Coronary artery (tissue), 2 donors: ENCODE results near the gene SMG1.

Source experiments
- DNase-seq: peaks from one replicate; pipeline ENCODE4 v3.0.0-alpha.2; 2017; ENCODE audit warnings: low spot score
- H3K27ac ChIP-seq, 2 donors: fragments of 200-600 bp; sonication (generic); one replicate each; pipeline ENCODE4 v1.5.1; 2016 to 2019
- H3K4me3 ChIP-seq: fragments of 200-600 bp; sonication (generic); 2 replicates; pipeline ENCODE4 v1.5.1; 2016; ENCODE audit warnings: mild to moderate bottlenecking, moderate library complexity
- CTCF ChIP-seq: fragments of 200-600 bp; sonication (generic); IDR thresholded peaks from one replicate; pipeline ENCODE4 v1.5.1; 2019; ENCODE audit warnings: antibody characterized with exemption

SMG1 gene

DNA sequence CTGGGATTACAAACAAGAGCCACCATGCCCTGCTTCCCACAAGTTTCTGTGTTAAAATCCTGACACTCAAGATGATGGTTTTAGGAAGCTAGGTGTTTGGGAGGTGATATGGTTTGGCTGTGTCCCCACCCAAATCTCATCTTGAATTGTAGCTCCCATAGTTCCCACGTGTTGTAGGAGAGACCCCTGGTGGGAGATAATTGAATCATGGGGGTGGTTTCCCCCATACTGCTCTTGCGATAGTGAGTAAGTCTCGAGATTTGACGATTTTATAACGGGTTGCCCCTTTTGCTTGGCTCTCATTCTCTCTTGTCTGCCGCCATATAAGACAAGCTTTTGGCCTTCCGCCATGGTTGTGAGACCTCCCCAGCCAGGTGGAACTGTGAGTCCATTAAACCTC is 17.2 kb upstream of the SMG1 start:
- H3K4me3 ChIP-seq: no peak overlapping the region
- DNase-seq: no peak

DNA sequence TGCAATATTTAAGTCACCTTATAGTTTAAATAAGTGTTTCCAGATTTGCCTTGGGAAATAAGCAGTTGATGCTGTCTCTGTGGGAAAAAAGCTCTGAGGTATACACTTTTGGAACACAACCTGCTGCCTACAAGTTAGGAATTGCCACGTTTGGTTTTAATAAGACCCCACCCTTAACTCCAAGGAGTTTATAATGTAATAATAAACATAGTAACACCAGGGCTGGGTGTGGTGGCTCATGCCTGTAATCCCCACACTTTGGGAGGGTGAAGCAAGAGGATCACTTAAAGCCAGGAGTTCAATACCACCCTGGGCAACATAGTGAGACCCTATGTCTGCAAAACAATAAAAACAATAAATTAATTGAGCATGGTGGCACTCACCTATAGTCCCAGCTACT is 15.9 kb upstream of the SMG1 start:
- Histone ChIP-seq H3K4me3 (no peak overlapping the region), H3K27ac (no peak overlapping the region)
- TF ChIP-seq CTCF: no peak
- DNase-seq: no peak

More for the DNA sequence above, 17.2 kb upstream of the SMG1 start:
- H3K27ac ChIP-seq: no peak overlapping the region
- no peak for TF ChIP-seq CTCF

GRCh38 chr16:18941471-18941870 is 15.3 kb upstream of the SMG1 start:
- Histone ChIP-seq H3K27ac (no peak overlapping the region), H3K4me3 (no peak overlapping the region)
- DNase-seq: no peak
- TF ChIP-seq CTCF: no peak

DNA sequence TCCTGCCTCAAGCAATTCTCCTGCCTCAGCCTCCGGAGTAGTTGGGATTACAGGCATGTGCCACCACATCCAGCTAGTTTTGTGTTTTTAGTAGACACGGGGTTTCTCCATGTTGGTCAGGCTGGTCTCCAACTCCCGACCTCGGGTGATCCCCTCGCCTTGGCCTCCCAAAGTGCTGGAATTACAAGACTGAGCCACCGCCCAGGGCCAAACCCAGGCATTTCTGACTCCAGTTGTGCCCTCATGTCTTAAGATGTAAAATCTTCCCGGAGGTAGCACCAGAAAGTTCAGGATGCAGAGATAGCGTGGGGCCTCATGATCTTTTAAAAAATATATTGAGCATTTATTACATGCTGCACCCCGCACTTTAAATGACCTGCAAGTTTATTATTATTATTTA is 12.8 kb upstream of the SMG1 start:
- Histone ChIP-seq H3K4me3 (no peak overlapping the region), H3K27ac (no peak overlapping the region)
- TF ChIP-seq CTCF: no peak
- DNase-seq: no peak

DNA sequence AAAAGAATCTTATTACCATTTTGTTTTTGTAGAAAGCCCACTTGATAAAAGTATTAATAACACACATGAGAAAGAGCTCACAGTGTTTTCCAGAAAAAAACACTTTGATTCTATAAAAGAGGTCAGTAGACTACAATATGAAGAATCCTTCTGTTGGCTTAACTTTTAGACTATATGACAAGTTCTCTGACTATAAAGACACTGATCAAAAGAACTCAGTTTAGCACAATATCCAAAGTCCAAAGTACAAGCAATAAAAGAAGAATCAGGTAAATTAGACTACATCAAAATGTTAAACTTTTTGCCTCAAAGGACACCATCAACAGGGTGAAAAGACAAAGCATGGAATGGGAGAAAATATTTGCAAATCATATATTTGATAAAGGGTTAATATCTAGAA is 11.2 kb upstream of the SMG1 start:
- no peak overlapping the region for H3K27ac ChIP-seq
- no peak overlapping the region for H3K4me3 ChIP-seq
- no peak for TF ChIP-seq CTCF
- no peak for DNase-seq

DNA sequence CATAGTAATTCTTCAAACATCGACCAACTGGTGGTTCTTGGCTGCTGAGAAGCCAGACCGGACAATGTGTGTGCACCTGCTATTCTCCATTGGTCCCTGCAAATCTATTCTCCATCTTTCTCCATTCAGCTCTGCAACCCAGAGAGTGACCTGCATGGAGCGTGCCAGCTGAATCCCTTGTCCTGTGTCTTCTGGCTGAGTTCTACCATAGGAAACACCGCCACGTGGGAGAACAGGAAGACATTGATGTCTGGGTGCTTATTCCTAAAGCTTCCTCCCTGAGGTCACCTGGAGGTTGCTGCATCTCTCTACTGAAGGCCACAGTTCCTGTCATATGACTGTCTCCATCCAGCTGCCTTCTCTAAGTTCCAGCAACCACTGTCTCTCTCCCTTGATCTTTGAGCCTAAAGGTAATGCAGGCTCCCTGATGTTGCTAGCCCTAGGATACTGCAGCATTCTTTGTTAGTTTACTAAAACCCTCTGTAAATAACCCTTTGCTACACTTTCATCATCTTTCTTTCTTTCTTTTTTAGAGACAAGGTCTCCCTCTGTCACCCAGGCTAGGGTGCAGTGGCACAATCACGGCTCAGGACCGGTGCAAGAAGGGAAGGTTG is 10.6 kb upstream of the SMG1 start:
- DNase-seq: no peak

More for the DNA sequence above, 10.6 kb upstream of the SMG1 start:
- TF ChIP-seq CTCF: no peak
- Histone ChIP-seq H3K27ac (no peak overlapping the region), H3K4me3 (no peak overlapping the region)
